Coronary artery (tissue), 2 donors: ENCODE results near the gene SULT1C3.

Experiments used
- DNase-seq: peaks from one replicate; pipeline ENCODE4 v3.0.0-alpha.2; 2017; ENCODE audit warnings: low spot score
- H3K27ac ChIP-seq, 2 donors: fragments of 200-600 bp; sonication (generic); one replicate each; pipeline ENCODE4 v1.5.1; 2016 to 2019
- H3K4me3 ChIP-seq: fragments of 200-600 bp; sonication (generic); 2 replicates; pipeline ENCODE4 v1.5.1; 2016; ENCODE audit warnings: mild to moderate bottlenecking, moderate library complexity
- TF ChIP-seq, protein P1 (sequence below): fragments of 200-600 bp; sonication (generic); IDR thresholded peaks from one replicate; pipeline ENCODE4 v1.5.1; 2019; ENCODE audit warnings: antibody characterized with exemption

The SULT1C3 gene

DNA sequence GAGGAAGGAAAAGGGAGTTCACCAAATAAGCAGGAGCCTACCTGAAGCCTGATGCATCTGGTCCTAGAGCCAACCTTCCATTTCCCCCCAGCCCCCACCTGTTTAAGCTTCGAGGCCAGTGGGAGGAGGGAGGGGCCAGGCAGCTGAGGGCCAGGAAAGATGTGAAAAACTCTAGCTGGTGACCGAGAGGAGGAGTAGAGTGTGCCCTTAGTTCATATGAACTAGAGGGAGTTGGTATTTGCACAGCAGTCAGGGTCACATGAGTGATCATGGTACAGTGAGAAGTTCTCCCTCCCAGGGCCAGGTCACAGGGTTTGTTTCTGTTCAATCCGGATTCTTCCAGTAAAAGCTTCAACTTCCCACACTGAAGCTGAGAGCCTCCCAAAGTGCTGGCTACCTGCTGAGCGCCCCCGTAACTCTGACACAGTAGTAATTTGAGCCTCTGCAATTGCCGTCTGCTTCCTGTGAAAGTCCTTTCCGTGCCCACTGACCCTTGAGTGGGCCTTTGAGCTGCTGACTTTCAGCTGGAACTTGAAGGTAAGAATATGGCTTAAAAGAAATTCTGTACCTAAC, 48.9 kb downstream of the SULT1C3 start, which contains the start of gene SULT1C2:
TSS of gene SULT1C2 (plus strand) at position 362 of the 573 bp plus-strand sequence. CDS start 4,773 bp downstream, outside the sequence.
- H3K4me3 ChIP-seq, result no peak within 1 kb of the TSS
- no peak within 1 kb of the TSS for H3K27ac ChIP-seq
- TF ChIP-seq, protein P1, sequence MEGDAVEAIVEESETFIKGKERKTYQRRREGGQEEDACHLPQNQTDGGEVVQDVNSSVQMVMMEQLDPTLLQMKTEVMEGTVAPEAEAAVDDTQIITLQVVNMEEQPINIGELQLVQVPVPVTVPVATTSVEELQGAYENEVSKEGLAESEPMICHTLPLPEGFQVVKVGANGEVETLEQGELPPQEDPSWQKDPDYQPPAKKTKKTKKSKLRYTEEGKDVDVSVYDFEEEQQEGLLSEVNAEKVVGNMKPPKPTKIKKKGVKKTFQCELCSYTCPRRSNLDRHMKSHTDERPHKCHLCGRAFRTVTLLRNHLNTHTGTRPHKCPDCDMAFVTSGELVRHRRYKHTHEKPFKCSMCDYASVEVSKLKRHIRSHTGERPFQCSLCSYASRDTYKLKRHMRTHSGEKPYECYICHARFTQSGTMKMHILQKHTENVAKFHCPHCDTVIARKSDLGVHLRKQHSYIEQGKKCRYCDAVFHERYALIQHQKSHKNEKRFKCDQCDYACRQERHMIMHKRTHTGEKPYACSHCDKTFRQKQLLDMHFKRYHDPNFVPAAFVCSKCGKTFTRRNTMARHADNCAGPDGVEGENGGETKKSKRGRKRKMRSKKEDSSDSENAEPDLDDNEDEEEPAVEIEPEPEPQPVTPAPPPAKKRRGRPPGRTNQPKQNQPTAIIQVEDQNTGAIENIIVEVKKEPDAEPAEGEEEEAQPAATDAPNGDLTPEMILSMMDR, result no peak
- no peak for DNase-seq

DNA sequence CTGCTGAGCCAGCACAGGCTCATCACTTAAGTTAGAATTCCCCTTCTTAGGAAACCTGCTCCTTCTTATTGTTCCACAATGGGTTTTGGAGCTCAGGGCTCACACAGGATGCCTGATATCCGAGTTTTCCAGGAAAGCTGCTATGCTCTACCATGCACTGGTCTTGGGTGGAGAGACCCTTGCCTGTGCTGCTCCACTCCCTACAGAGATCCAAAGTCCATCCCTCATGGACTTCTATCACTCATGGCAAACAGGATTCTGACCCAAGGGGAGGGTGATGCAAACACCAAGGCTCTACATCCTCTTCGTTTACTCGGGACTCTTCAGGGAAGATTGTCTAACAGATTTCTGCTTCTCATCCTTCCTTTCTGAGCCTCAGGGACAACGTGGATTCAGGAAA, 54.1 kb downstream of the SULT1C3 start:
- Histone ChIP-seq H3K27ac (no peak overlapping the region), H3K4me3 (no peak overlapping the region)
- no peak for DNase-seq
- TF ChIP-seq, protein P1, result no peak

DNA sequence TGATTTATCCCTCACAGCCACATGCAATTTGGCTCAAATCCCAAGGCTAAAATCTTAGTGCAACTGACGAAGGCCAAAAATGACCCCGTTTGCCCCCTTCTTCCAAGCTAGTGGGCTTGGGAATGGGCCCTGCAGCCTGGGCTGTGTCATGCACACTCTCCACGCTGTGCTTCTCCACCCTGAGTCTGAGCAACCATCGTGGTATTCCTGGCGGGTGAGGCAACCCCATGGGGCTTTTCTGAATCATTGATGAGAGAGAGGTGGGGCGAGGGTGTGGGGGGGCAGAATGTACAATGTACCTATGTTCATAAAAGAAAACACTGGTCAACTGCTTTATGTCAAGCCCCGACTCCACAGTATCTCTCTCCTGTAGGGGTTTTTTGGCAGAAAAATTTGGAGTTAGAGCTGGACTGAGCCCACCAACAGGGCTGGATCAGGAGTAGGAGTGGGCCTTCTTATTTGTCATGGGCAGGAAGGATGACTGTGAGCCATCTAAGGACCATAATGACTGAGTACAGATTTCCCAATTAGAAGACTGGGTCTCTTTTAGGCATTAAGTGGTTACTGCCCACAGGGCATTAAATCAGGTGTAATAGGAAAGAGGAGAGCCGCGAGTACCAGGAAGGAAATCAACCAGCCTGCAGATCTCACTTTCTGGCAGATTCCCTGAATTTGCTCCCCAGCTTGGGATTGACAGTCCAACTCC, 57.8 kb downstream of the SULT1C3 start:
- DNase-seq, result no peak
- Histone ChIP-seq H3K27ac (no peak overlapping the region), H3K4me3 (no peak overlapping the region)
- TF ChIP-seq, protein P1, result no peak

DNA sequence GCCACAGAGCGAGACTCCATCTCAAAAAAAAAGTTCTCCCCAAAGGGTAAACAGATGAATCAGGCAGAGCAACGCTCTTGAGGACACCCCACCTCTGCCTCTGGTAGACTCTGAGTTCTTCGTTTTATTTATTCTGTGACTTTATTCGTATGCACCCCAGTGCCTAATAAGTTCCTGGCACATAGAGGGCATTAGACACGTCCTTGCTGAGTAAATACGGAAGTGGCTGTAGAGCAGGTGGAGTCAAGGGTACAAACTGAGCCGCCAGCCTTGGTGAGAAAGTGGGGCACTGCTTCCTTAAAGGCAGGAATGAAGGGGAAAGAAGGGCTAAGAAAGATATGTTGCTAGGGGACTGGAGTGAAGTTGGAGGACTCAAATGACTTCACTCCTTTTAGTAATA, 61.8 kb downstream of the SULT1C3 start:
- no peak overlapping the region for H3K4me3 ChIP-seq
- no peak overlapping the region for H3K27ac ChIP-seq
- no peak for DNase-seq
- TF ChIP-seq, protein P1, result no peak

DNA sequence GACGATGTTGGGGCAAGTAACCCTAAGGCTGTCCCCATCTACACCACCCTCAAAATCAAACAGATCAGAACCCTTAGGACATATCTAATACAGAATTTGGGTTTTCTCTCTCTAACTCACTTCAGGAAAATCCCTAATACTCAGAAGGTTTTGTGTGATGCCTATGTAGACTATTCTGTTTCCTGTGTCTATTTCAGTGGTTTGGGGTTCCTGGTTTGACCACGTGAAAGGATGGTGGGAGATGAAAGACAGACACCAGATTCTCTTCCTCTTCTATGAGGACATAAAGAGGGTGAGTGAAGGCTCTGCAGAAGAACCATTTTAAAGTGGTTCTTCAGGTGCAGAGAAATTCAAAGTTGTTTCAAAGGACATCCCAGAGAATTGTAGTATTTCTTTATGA, 65.2 kb downstream of the SULT1C3 start:
- Histone ChIP-seq H3K4me3 (no peak overlapping the region), H3K27ac (no peak overlapping the region)
- TF ChIP-seq, protein P1, result no peak
- DNase-seq, result no peak

DNA sequence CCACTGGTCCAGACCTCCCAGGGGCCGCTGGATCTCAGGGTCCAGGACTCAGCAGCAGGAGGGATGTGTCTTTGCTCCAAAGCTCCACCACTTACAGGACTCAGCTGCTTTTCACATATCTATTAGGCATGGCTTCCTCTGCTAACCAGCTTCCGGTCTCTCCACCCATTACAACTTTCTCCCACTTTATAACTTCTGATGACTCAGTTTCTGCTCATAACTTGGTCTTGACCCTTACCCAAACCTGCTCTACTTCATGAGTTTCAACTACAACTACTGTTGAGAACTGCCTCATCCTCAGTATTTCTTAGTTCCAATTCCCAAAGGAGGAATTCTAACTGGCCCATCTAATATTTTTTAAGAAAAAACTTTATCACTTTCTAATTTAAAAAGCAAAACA, 66.1 kb downstream of the SULT1C3 start:
- no peak for DNase-seq
- Histone ChIP-seq H3K4me3 (no peak overlapping the region), H3K27ac (no peak overlapping the region)
- TF ChIP-seq, protein P1, result no peak

DNA sequence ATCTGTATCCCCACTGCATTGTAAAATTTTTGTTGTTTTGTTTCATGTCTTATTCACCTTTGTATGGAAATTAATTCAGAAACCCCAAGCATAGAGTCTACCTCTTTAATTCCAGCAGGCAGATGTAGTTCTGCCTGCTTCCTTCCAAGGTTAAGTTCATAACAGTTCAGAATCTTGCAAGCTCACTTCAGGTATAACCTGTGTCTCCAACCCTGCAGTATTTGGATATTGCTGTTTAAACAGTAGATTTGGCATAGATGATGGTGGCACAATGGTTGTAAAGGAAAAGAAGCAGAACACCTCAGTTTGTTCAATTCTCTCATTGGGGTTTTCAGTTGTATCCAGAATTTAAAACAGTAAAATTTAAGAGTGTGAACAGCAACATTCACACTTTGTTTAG, 70.1 kb downstream of the SULT1C3 start:
- TF ChIP-seq, protein P1, result no peak
- no peak for DNase-seq
- Histone ChIP-seq H3K27ac (no peak overlapping the region), H3K4me3 (no peak overlapping the region)
